ENCODE data around the gene NUMB. TPM values are rescaled to one million over a fixed set of nuclear protein-coding genes. Genes with fewer than 3 reads are reported as not detected.

Gene NUMB
- total RNA-seq, 1 donor from 2014 or later = 18.2 TPM

- Histone ChIP-seq H3K4me3 (ENCODE audit: low read depth, low read length) (no peak overlapping the region), H3K27me3 (ENCODE audit: control insufficient read depth, insufficient read depth, low read length) (no peaks in the 10 kb centered on the region), H3K36me3 (ENCODE audit: control insufficient read depth, insufficient read depth, low read length) (peaks cover 8% of the 10 kb centered on the region)
- TF ChIP-seq CTCF (IDR thresholded peaks at IDR 0.05; ENCODE audit: insufficient read depth, low read length, severe bottlenecking) = no peak
- FAIRE-seq (no peak), DNase-seq (ENCODE audit: low read depth) (no peak)
Measured at GRCh38 chr14:73264080-73264884, 194.1 kb downstream of the NUMB start.

- DNase-seq (ENCODE audit: low read depth) = no peak
- Histone ChIP-seq H3K4me3 (ENCODE audit: low read depth, low read length) (no peak overlapping the region), H3K36me3 (ENCODE audit: control insufficient read depth, insufficient read depth, low read length) (peaks cover 10% of the 10 kb centered on the region), H3K27me3 (ENCODE audit: control insufficient read depth, insufficient read depth, low read length) (no peaks in the 10 kb centered on the region)
- no peak for FAIRE-seq
- TF ChIP-seq CTCF (IDR thresholded peaks at IDR 0.05; ENCODE audit: insufficient read depth, low read length, severe bottlenecking) = no peak
Measured at GRCh38 chr14:73263606-73264005, 194.7 kb downstream of the NUMB start.

GRCh38 chr14:73262427-73263183 is 195.7 kb downstream of the NUMB start:
- no peak for DNase-seq (ENCODE audit: low read depth)
- no peak for TF ChIP-seq CTCF (IDR thresholded peaks at IDR 0.05; ENCODE audit: insufficient read depth, low read length, severe bottlenecking)
- FAIRE-seq = no peak

GRCh38 chr14:73261520-73262426 is 196.6 kb downstream of the NUMB start:
- peaks cover 10% of the 10 kb centered on the region for H3K36me3 ChIP-seq (ENCODE audit: control insufficient read depth, insufficient read depth, low read length)
- no peak overlapping the region for H3K4me3 ChIP-seq (ENCODE audit: low read depth, low read length)
- H3K27me3 ChIP-seq (ENCODE audit: control insufficient read depth, insufficient read depth, low read length) = no peaks in the 10 kb centered on the region
- no peak for TF ChIP-seq CTCF (IDR thresholded peaks at IDR 0.05; ENCODE audit: insufficient read depth, low read length, severe bottlenecking)
- DNase-seq (ENCODE audit: low read depth) = no peak
- no peak for FAIRE-seq

More at GRCh38 chr14:73262427-73263183, 195.7 kb downstream of the NUMB start:
- Histone ChIP-seq H3K4me3 (ENCODE audit: low read depth, low read length) (no peak overlapping the region), H3K27me3 (ENCODE audit: control insufficient read depth, insufficient read depth, low read length) (no peaks in the 10 kb centered on the region), H3K36me3 (ENCODE audit: control insufficient read depth, insufficient read depth, low read length) (peaks cover 10% of the 10 kb centered on the region)

- DNase-seq (ENCODE audit: low read depth) = no peak
Measured at GRCh38 chr14:73261075-73261474, 197.3 kb downstream of the NUMB start.

More at GRCh38 chr14:73261075-73261474, 197.3 kb downstream of the NUMB start:
- no peak for FAIRE-seq
- H3K4me3 ChIP-seq (ENCODE audit: low read depth, low read length) = no peak overlapping the region
- H3K36me3 ChIP-seq (ENCODE audit: control insufficient read depth, insufficient read depth, low read length) = peaks cover 10% of the 10 kb centered on the region
- no peak for TF ChIP-seq CTCF (IDR thresholded peaks at IDR 0.05; ENCODE audit: insufficient read depth, low read length, severe bottlenecking)
- H3K27me3 ChIP-seq (ENCODE audit: control insufficient read depth, insufficient read depth, low read length) = no peaks in the 10 kb centered on the region
